ENCODE measurements around the gene VGF.

Gene VGF

DNA sequence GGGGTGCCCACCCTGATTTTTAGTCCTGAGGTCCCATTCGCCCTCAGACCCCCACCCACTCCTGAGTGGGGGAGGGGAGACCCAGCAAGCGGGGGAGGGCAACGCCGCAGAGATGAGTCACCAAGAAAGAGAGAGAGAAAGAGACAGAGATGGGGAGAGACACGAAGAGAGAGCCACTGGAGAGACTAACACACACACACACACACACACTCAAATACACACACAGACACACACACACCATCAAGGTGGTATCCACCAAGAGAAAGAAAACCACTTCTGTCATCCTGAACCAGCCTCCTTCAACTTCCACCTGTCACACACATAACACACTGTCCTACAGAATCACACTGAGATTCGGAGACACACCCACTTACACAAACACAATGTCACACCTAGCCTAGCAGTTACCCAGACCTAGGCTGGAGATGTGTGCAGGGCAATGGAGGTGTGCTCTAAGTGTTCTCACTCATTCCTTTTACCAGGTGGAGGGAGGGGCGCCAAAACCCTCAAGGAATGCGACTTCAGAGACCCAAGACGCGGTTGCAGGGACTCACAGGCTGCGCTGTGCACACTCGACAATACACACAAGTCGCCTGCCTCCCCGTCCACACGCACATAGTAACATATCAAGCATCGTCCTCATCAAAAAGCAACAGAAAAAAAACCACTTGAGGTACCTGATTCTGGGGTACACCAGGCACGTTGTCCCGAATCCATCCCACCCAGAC is 3.9 kb upstream of the VGF start:
- DNase-seq: peak; percentile 50
- in situ Hi-C loops (cut with HindIII; ENCODE audit: low pct_ligation_motif_present, low pct_unique_long_range_greater_than_20kb, low sequenced_read_pairs): no loop called here

- no peak for DNase-seq
- in situ Hi-C loops (cut with HindIII; ENCODE audit: low pct_ligation_motif_present, low pct_unique_long_range_greater_than_20kb, low sequenced_read_pairs): no loop called here
Observed at GRCh38 chr7:101168412-101169049, 3.2 kb upstream of the VGF start.

DNA sequence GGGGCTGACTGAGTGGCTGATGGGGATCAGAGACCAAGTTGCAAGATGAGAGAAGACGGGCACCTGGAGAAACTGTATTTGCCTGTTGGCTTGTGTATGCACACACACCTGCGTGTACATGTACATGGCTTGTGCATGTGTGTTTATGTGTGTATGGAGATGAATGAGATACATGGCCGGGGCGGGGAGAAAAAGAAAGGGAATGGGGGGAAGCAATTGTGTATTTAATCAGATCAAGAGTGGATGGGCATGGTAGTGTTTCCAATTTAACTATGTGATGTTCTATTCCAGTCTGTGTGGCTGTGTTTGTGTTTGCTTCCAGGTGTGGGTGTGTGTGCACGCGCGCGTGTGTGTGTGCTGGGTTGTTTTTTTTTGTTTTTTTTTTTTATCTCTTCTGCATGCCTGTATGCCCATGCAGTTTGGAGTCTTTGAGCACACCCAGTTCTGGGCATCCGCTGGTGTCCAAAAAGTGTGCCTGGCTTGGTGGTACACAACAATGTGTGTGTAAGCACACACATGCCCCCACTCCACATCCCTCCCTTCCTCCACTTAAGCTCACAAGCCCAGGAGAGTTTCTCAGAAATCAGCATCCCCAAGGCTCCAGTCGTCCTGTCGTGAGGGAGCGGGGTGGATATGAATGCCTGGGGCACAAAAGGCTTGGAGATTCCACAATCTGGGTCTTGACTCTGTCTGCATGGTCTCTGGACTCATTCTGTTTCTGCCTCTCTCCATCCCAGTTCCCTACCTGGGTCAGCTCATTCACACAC is 2.5 kb upstream of the VGF start:
- peak; percentile 49 for DNase-seq
- in situ Hi-C loops (cut with HindIII; ENCODE audit: low pct_ligation_motif_present, low pct_unique_long_range_greater_than_20kb, low sequenced_read_pairs): no loop called here

- in situ Hi-C loops (cut with HindIII; ENCODE audit: low pct_ligation_motif_present, low pct_unique_long_range_greater_than_20kb, low sequenced_read_pairs): no loop called here
- peak; percentile 79 for DNase-seq
Observed at GRCh38 chr7:101166909-101167644, 1.7 kb upstream of the VGF start.

DNA sequence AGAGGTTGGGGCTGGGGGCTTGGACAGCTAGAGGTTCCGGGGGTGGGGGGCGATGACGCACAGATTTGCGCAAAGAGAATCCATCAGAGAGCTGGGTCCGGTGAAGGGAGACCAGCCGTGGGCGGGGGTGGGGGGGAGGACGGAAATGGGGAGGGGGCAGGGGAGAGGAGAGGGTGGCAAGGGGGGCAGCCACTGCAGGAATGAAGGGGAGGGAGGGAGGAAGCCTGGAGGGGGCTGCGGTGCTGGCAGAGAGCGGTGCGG is 1.2 kb upstream of the VGF start:
- in situ Hi-C loops (cut with HindIII; ENCODE audit: low pct_ligation_motif_present, low pct_unique_long_range_greater_than_20kb, low sequenced_read_pairs): no loop called here
- no peak for DNase-seq

- in situ Hi-C loops (cut with HindIII; ENCODE audit: low pct_ligation_motif_present, low pct_unique_long_range_greater_than_20kb, low sequenced_read_pairs): no loop called here
- DNase-seq: peak; percentile 48
Observed at GRCh38 chr7:101165958-101166647, 734 bp upstream of the VGF start.

- peak; percentile 88 for DNase-seq
Observed at GRCh38 chr7:101164071-101164840, 1.1 kb downstream of the VGF start.

GRCh38 chr7:101163279-101164070 is 1.9 kb downstream of the VGF start:
- in situ Hi-C loops (cut with HindIII; ENCODE audit: low pct_ligation_motif_present, low pct_unique_long_range_greater_than_20kb, low sequenced_read_pairs): no loop called here
- peak; percentile 89 for DNase-seq

More at GRCh38 chr7:101164071-101164840, 1.1 kb downstream of the VGF start:
- in situ Hi-C loops (cut with HindIII; ENCODE audit: low pct_ligation_motif_present, low pct_unique_long_range_greater_than_20kb, low sequenced_read_pairs): no loop called here

DNA sequence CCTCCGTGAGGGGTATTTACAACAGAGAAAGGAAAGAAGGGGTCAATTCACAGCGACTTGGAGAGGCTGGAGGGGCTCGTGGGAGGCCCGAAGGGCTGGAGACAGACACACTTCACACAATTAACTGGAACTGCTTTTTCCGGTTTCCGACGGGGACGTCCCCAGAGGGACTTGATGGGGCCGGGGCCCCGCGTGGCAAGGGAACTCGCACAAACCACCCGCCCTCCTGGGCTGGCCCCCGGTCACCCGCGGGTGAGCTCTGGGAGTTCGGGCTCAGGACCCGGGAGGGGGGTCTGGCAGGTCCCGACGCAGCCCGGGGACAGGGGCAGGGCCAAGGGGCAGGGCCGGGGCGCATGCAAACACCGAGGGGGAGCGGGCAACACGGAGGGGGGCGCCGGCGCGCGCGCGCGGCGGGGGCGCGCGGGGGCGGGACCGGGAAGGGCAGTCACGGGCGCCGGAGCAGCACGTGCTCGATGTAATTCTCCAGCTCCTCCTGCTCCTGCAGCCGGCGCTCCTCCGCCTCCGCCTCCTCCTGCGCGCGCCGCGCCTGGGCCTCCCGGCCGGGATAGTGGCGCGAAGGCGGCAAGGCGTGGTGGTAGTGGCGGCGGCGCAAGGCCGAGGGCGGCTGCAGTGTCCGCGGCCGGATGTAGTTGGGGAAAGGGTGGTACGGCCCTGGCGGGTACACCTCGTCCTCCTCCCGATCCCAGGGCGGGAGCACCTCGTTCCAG is 2.7 kb downstream of the VGF start:
- DNase-seq: peak; percentile 88
- in situ Hi-C loops (cut with HindIII; ENCODE audit: low pct_ligation_motif_present, low pct_unique_long_range_greater_than_20kb, low sequenced_read_pairs): no loop called here

GRCh38 chr7:101161692-101162471 is 3.5 kb downstream of the VGF start:
- in situ Hi-C loops (cut with HindIII; ENCODE audit: low pct_ligation_motif_present, low pct_unique_long_range_greater_than_20kb, low sequenced_read_pairs): no loop called here
- no peak for DNase-seq

DNA sequence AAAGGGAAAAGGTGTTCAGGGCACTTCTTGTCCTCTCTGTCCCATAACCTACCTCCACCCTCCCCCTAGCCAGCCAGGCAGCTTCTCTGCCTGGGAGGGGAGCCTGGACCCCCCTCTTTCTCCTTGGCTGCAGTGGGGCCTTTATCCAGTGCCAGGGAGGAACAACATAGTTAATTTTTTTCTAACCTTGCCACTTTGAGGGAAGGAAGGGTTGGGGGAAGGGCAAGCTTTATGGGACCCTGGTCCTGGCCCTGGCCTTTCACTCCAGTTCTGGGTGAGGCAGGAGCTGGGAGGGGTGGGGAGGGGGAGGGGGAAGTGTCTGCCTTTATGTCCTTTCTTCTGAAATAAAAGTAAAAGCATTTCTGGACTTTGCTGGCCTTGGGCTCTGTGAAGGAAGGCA is 4.5 kb downstream of the VGF start:
- in situ Hi-C loops (cut with HindIII; ENCODE audit: low pct_ligation_motif_present, low pct_unique_long_range_greater_than_20kb, low sequenced_read_pairs): no loop called here
- peak; percentile 47 for DNase-seq

DNA sequence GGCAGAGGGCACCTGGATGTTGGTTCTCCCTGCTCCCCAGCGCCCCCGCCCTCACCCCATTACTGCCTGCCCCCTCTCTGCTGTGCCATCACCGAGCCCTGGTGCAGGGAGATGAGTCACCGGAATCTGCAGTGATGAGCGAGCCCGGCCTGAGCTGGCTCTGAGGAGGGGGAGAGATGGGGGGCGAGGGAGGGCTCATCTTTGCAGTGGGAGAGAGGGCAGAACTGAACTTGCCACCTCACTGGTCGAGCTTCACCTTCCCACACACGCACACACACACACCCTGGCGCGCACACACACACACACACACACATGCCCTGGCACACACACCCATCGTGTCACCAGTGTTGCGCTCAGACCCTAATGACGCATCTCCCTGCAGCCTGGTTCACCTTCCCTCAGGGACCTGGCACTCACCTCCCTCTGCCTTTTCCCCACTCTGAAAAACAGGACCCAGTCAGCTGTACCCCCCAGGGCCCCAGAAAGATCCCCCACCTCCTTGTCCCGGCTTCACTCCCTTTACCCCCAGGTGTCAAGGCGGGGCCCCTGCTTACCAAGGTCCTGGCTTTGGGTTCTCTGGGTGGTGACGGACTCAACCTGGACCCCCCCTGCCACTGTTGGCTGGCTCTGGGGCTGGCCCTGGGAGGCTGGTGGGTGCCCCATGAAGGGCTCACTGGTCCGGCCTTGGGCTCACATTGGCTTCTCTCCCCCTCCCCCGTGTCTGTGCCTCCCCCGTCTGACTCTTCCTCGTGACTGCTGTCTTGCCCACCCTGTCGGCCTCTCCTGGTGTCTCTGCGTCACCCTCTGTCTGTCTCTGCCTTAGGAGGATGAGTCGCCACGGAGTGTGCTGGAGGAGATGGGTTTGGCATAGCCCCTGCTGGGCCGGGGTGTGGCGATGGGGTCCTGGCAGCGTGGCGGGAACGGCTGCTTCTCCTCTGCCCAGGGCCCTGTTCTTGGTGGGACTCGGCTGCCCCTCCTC is 5.4 kb downstream of the VGF start:
- in situ Hi-C loops (cut with HindIII; ENCODE audit: low pct_ligation_motif_present, low pct_unique_long_range_greater_than_20kb, low sequenced_read_pairs): no loop called here
- DNase-seq: peak; percentile 93

DNA sequence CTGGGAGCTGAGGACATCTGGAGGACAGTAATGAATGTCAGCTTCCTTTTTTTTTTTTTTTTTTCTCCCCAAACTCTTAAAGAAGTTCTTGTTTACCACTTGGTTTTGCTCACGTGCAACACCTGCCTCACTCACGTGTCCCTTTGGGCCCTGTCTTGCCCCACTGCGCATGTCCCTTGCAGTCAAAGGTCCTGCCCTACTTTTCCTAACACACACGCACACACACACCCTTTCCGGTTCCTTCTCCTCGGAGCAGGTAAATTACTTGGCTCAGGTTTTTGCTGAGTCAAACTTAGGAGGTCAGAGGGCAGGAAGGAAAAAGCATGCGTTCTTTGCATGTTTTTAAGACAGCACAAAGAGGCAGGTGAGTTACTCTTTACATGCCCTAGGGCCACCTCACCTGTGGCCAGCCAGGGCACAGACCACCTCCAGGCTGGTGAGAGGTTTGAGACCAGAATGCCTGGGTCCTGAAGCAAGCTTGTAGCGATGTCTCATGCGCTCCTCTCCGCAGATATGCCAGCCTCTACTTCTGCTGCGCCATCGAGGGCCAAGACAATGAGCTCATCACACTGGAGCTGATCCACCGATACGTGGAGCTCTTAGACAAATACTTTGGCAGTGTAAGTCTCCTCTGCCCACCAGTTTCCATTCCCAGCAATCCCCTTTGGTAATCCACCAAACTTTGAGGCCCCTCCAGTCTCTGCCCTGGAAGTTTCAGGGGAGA is 8.3 kb downstream of the VGF start:
- no peak for DNase-seq
- in situ Hi-C loops (cut with HindIII; ENCODE audit: low pct_ligation_motif_present, low pct_unique_long_range_greater_than_20kb, low sequenced_read_pairs): no loop called here

DNA sequence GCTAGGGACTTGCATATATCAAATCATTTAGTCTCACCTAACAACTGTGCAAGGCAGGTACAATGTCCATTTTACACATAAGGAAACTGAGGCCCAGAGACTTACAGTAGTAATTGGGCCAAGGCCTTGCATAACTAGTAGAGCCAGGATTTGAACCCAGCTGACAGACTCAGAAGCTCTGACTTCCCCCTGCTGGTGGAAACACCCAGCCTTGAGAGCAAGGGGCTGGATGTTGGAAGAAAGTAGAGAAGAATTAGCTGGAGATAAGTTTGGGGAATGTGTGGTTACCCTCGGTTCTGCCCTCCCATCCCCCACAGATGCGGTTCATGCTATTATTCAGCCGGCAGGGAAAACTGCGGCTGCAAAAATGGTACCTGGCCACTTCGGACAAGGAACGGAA is 9.1 kb downstream of the VGF start:
- in situ Hi-C loops (cut with HindIII; ENCODE audit: low pct_ligation_motif_present, low pct_unique_long_range_greater_than_20kb, low sequenced_read_pairs): no loop called here
- DNase-seq: peak; percentile 62

Data from ACHN (cell line).